ENCODE results near the gene CAPN15. TPM values are rescaled to one million over a fixed set of nuclear protein-coding genes. Genes with fewer than 3 reads are reported as not detected.

Gene CAPN15
- total and polyA plus RNA-seq, 10 donors = 25.8 to 71.7 (median 62.5) TPM

DNA sequence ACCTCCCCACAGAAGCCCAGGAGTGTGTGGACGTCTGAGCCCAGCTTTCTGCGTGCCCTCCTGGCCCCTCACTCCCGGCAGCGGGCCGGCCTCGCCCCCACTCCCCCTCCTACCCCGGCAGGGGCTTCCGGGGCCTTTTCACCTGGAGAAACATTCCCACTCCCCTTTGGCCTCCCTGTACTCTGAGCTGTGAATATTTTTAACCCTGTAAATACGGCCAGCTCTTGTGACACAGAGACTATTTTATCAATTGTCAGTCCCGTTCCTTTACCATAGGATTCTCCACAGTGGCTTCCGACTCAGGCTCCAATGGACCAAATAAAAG, 26.7 kb downstream of the CAPN15 start:
- H3K4me1 ChIP-seq = peaks cover 0 to 16% (median 3%) of the 10 kb centered on the region in 6 donors
- intact Hi-C loops (cut with DNase I; ENCODE audit: low total_unique reads) = no loop called here
- peaks cover 0 to 49% (median 37%) of the 10 kb centered on the region in 6 donors for H3K36me3 ChIP-seq
- peaks cover 5 to 26% (median 10%) of the 10 kb centered on the region in 7 donors for H3K27me3 ChIP-seq (replicated peaks in 1 of 7)
- no peaks in the 10 kb centered on the region for H3K9me3 ChIP-seq
- no peak for DNase-seq
- no peak overlapping the region for H3K4me3 ChIP-seq
- TF ChIP-seq POLR2AphosphoS5 (IDR thresholded peaks at IDR 0.05) = no peak
- TF ChIP-seq, protein P1, sequence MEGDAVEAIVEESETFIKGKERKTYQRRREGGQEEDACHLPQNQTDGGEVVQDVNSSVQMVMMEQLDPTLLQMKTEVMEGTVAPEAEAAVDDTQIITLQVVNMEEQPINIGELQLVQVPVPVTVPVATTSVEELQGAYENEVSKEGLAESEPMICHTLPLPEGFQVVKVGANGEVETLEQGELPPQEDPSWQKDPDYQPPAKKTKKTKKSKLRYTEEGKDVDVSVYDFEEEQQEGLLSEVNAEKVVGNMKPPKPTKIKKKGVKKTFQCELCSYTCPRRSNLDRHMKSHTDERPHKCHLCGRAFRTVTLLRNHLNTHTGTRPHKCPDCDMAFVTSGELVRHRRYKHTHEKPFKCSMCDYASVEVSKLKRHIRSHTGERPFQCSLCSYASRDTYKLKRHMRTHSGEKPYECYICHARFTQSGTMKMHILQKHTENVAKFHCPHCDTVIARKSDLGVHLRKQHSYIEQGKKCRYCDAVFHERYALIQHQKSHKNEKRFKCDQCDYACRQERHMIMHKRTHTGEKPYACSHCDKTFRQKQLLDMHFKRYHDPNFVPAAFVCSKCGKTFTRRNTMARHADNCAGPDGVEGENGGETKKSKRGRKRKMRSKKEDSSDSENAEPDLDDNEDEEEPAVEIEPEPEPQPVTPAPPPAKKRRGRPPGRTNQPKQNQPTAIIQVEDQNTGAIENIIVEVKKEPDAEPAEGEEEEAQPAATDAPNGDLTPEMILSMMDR (IDR thresholded peaks at IDR 0.05 in 8 of 11, conservative IDR thresholded peaks at IDR 0.05 in 3 of 11) = no peak
- no peak for TF ChIP-seq POLR2A (IDR thresholded peaks at IDR 0.05)
- H3K27ac ChIP-seq = no peak overlapping the region
- 84 to 91% (median 86%) methylated on average over 11 of the region's 11 CpGs for WGBS, 5 donors

DNA sequence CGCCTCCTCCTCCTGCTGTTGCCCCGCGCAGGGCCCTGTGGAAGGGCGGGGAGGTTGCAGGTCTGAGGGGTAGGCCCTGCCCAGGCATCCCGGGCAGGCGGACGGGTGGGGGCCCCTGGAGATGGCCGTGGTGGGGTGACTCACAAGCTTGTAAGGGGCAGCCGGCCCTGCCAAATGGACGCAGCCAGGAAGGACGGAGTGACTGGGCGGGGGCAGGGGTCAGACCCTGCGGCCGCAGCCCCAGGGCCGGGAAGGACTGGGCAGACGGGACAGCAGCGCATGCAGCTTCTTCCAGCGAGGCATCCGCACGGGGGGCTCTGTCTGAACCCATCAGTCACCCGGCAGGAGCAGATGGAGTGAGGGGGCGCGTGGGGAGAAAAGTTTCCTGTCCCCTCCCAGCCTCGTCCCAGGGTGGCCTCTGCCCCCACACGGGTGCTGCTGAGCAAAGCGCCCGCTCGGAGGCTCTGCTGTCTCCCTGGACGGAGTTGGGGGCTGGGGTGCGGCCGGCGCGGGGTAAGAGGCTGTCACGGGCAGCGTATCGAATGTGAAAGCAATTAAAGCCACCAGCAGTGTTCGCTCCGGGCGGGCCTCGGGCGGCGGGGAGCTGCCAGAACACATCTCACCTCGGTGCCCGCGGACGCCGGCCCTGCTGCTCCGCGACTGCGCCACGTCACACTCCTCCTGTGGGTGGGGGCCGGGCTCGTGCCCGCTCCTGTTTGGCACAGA, 27.3 kb downstream of the CAPN15 start:
- Histone ChIP-seq H3K27me3 (replicated peaks in 1 of 7) (peaks cover 7 to 31% (median 15%) of the 10 kb centered on the region in 7 donors), H3K4me3 (peak overlapping the region in 3 of 8 donors; percentile 5 to 27 (median 8)), H3K27ac (peak overlapping the region in 1 of 8 donors; percentile 18), H3K4me1 (peaks cover 0 to 22% (median 8%) of the 10 kb centered on the region in 6 donors), H3K9me3 (no peaks in the 10 kb centered on the region), H3K36me3 (peaks cover 0 to 44% (median 32%) of the 10 kb centered on the region in 6 donors)
- TF ChIP-seq POLR2AphosphoS5 (IDR thresholded peaks at IDR 0.05) = peak in 1 of 3 donors; percentile 53
- TF ChIP-seq, protein P1 (IDR thresholded peaks at IDR 0.05 in 8 of 11, conservative IDR thresholded peaks at IDR 0.05 in 3 of 11) = no peak
- TF ChIP-seq POLR2A (IDR thresholded peaks at IDR 0.05) = no peak
- intact Hi-C loops (cut with DNase I; ENCODE audit: low total_unique reads) = no loop called here
- DNase-seq = no peak
- 69 to 81% (median 76%) methylated on average over 28 to 54 of the region's 54 CpGs for WGBS, 5 donors

DNA sequence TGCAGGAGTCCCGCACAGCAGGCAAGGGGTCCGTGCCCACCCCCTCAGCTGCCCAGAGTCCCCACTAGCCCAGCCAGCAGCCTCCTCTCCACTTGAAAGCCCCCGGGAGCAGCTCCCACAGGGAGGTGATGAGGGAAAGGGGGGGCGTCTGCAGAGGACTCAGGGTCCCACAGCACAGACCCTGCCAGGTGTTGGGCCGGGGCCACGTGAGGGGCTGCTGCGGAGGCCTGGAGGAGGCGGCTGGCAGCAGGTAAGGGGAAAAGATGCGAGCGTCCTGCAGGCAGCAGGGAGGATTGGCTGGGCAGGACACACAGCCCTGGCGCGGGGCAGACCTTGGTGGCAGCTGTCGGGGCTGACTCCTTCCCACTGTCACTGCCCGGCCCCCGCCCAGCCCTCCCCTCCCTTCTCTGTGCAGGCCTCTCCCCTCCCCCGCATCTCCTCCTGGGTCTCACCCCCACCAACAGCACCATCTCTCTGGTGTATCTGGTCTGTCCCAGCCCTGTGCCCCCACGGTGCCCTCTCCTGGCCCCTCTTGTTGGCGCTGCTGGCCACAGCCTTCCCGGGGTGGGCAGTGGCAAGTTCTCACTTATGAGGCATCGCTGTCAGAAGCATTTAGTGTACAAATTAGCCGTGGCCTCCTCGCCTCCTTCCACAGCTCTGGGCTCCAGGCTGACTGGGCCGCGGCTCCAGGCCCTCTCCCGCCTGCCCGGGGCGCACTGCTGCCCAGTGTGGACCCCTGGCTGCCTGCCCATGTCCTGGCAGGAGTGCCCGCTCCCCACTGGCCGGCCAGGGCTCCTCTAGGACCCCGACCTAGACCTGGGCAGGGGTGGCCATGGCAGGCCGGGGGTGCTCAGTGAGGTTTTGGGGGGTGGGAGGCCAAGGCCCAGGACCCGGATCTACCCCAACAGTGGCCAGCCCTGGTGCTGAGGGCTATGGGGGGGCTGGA, 28.3 kb downstream of the CAPN15 start:
- Histone ChIP-seq H3K4me1 (peaks cover 0 to 30% (median 11%) of the 10 kb centered on the region in 6 donors), H3K36me3 (peaks cover 0 to 36% (median 29%) of the 10 kb centered on the region in 6 donors), H3K9me3 (no peaks in the 10 kb centered on the region), H3K27me3 (replicated peaks in 1 of 7) (peaks cover 7 to 41% (median 23%) of the 10 kb centered on the region in 7 donors), H3K27ac (no peak overlapping the region), H3K4me3 (no peak overlapping the region)
- intact Hi-C loops (cut with DNase I; ENCODE audit: low total_unique reads) = no loop called here
- 76 to 86% (median 81%) methylated on average over 16 to 32 of the region's 32 CpGs for WGBS, 5 donors
- no peak for TF ChIP-seq POLR2A (IDR thresholded peaks at IDR 0.05)
- TF ChIP-seq, protein P1 (IDR thresholded peaks at IDR 0.05 in 8 of 11, conservative IDR thresholded peaks at IDR 0.05 in 3 of 11) = no peak
- no peak for DNase-seq

All from spleen (tissue), 11 donors.